GM04503 (cell line): Measurements from ENCODE around the gene ADPRH.

Source experiments
- DNase-seq: peaks from one replicate; pipeline ENCODE4 v3.0.0-alpha.2; 2012; ENCODE audit warnings: low read depth

Gene ADPRH

GRCh38 chr3:119597548-119598288 is 18.4 kb downstream of the ADPRH start, which contains the start of gene PLA1A:
Gene PLA1A, plus strand, starts transcription at chr3:119597885. Its CDS starts 29 bp downstream, at chr3:119597914.
- no peak for DNase-seq

- no peak for DNase-seq
Observed at GRCh38 chr3:119598410-119599098, 19.3 kb downstream of the ADPRH start.

GRCh38 chr3:119599558-119600174 is 20.4 kb downstream of the ADPRH start:
- DNase-seq: no peak

GRCh38 chr3:119600732-119601131 is 21.4 kb downstream of the ADPRH start:
- no peak for DNase-seq

- no peak for DNase-seq
Observed at GRCh38 chr3:119601154-119601553, 21.9 kb downstream of the ADPRH start.

- DNase-seq: no peak
Observed at GRCh38 chr3:119602676-119603075, 23.4 kb downstream of the ADPRH start.

GRCh38 chr3:119604878-119605277 is 25.6 kb downstream of the ADPRH start:
- DNase-seq: no peak

- no peak for DNase-seq
Observed at GRCh38 chr3:119608405-119609000, 29.2 kb downstream of the ADPRH start.

- DNase-seq: no peak
Observed at GRCh38 chr3:119609301-119609700, 30.0 kb downstream of the ADPRH start.

- DNase-seq: no peak
Observed at GRCh38 chr3:119611664-119612063, 32.4 kb downstream of the ADPRH start.

GRCh38 chr3:119613201-119613600 is 33.9 kb downstream of the ADPRH start:
- no peak for DNase-seq

- DNase-seq: no peak
Observed at GRCh38 chr3:119613872-119614271, 34.6 kb downstream of the ADPRH start.

- no peak for DNase-seq
Observed at GRCh38 chr3:119616056-119616455, 36.8 kb downstream of the ADPRH start.

GRCh38 chr3:119619094-119619493 is 39.8 kb downstream of the ADPRH start:
- DNase-seq: no peak

GRCh38 chr3:119620899-119621298 is 41.6 kb downstream of the ADPRH start:
- DNase-seq: no peak

GRCh38 chr3:119624002-119624720 is 44.9 kb downstream of the ADPRH start:
- no peak for DNase-seq

GRCh38 chr3:119625451-119626153 is 46.3 kb downstream of the ADPRH start:
- no peak for DNase-seq

GRCh38 chr3:119626196-119626595 is 46.9 kb downstream of the ADPRH start:
- no peak for DNase-seq

- no peak for DNase-seq
Observed at GRCh38 chr3:119627461-119627860, 48.2 kb downstream of the ADPRH start.

- DNase-seq: no peak
Observed at GRCh38 chr3:119628390-119628789, 49.1 kb downstream of the ADPRH start.

GRCh38 chr3:119628816-119629445 is 49.6 kb downstream of the ADPRH start:
- DNase-seq: peak; percentile 78
